ENCODE results near the gene ERMP1.

The ERMP1 gene

DNA sequence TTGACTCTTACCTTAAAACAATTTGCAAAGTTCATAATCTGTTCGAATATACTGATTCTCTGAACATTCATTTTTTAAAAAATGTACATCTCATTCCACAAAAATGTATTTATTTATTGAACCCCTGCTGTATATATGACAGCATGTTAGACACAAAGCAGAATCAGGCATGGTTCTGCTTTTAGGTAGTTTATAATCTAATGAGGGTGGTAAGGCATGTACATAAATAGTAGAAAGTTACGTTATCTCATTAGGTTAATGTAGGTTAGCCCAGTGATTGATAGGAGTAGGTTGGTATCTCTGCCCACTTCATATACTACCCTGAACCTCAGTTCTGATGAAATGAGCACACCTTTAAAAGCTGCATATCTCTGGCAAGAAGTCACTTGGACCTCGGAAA lies 89.8 kb downstream of the ERMP1 start:
- no peak overlapping the region for H3K4me3 ChIP-seq (ENCODE audit: low read depth, low read length)
- TF ChIP-seq, protein P1, sequence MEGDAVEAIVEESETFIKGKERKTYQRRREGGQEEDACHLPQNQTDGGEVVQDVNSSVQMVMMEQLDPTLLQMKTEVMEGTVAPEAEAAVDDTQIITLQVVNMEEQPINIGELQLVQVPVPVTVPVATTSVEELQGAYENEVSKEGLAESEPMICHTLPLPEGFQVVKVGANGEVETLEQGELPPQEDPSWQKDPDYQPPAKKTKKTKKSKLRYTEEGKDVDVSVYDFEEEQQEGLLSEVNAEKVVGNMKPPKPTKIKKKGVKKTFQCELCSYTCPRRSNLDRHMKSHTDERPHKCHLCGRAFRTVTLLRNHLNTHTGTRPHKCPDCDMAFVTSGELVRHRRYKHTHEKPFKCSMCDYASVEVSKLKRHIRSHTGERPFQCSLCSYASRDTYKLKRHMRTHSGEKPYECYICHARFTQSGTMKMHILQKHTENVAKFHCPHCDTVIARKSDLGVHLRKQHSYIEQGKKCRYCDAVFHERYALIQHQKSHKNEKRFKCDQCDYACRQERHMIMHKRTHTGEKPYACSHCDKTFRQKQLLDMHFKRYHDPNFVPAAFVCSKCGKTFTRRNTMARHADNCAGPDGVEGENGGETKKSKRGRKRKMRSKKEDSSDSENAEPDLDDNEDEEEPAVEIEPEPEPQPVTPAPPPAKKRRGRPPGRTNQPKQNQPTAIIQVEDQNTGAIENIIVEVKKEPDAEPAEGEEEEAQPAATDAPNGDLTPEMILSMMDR (IDR thresholded peaks at IDR 0.05; ENCODE audit: low read depth, low read length, missing control alignments): no peak
- DNase-seq (ENCODE audit: low read depth): no peak

GRCh38 chr9:5736563-5737346 lies 96.2 kb downstream of the ERMP1 start:
- H3K4me3 ChIP-seq (ENCODE audit: low read depth, low read length): no peak overlapping the region
- TF ChIP-seq, protein P1 (IDR thresholded peaks at IDR 0.05; ENCODE audit: low read depth, low read length, missing control alignments): no peak
- DNase-seq (ENCODE audit: low read depth): no peak

DNA sequence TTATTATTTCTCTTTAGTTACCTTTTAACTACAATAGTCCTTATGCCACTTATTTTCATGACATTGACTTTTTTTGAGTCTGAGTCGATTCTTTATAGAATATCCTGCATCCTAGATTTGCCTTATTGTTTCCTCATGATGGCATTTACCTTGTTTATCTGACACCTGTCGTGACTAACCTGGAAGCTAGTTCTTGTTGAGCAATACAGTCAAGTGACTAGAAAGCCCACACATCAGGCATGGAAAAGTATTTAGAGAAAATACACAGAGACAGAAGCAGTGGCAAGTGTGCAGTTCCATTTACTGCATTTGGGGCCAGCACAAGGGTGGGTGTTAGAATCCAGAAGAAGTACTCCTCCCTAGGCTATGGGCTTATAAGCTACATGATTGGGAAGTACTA lies 97.8 kb downstream of the ERMP1 start:
- TF ChIP-seq, protein P1 (IDR thresholded peaks at IDR 0.05; ENCODE audit: low read depth, low read length, missing control alignments): no peak
- H3K4me3 ChIP-seq (ENCODE audit: low read depth, low read length): no peak overlapping the region
- no peak for DNase-seq (ENCODE audit: low read depth)
